ENCODE data around the gene LEKR1.
"Not testable (repeated sequence)": the region's sequence is repeated elsewhere in the genome, so short reads cannot be mapped to it uniquely, and the experiment has no call there.

LEKR1 gene

DNA sequence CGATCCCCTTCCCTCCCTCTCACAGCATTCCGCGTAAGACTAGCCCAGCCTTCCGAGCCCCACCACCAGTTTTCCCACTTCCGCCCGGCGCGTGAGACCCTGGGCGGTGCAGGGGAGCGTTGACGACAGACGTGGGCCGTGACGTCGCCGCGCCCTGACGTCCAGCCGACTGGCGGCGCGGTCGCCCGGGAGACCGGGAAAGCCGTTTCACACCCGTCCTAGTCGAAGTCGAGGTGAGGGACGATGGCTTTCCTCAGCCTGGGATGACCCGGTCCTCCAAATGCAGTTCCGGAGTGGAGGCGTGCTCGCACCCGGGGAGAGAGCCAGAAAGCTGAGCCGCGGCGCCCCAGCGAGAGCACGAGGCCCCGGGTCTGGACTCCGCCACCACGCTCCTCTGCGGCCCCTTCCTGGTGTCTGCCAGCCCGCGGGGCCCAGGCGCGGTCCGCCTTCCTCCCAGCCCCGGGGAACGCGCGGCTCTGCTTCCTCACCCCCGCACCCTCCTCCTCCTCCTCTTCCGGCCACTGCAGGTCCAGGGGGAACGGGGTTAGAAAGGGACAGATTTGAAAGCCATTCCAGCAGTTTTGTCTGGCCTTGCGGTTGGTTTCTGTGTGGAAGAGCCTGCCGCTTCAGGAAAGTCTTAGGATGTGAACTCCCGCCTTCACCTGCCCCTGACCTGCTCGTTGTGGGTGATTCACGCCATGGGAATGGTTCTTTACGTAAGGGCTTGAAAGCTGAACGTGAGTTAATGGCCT, at the start of gene LEKR1:
TSS of gene LEKR1 (plus strand) at position 210 of the 752 bp plus-strand sequence. CDS start 2,977 bp downstream, outside the sequence.
- peak; percentile 90 for DNase-seq

DNA sequence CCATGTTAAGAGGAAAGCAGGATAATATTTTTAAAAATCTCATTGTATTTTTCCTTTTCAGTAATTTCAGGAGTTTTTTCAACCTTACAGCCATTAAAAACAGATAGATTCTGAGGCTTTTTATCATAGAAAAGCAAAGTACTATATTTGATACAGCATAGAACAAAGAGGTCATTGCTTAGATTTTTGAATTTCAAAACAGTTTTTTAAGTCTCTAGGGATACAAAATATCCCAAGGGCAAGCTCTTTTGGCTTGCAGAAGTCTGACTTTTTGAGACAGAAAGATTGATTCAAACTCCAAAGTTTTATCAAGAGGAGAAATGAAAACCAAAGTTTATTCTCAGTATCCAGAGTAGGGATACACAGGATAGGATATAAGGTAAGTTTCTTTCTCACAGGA, 49.3 kb upstream of the LEKR1 start:
- DNase-seq, result no peak

DNA sequence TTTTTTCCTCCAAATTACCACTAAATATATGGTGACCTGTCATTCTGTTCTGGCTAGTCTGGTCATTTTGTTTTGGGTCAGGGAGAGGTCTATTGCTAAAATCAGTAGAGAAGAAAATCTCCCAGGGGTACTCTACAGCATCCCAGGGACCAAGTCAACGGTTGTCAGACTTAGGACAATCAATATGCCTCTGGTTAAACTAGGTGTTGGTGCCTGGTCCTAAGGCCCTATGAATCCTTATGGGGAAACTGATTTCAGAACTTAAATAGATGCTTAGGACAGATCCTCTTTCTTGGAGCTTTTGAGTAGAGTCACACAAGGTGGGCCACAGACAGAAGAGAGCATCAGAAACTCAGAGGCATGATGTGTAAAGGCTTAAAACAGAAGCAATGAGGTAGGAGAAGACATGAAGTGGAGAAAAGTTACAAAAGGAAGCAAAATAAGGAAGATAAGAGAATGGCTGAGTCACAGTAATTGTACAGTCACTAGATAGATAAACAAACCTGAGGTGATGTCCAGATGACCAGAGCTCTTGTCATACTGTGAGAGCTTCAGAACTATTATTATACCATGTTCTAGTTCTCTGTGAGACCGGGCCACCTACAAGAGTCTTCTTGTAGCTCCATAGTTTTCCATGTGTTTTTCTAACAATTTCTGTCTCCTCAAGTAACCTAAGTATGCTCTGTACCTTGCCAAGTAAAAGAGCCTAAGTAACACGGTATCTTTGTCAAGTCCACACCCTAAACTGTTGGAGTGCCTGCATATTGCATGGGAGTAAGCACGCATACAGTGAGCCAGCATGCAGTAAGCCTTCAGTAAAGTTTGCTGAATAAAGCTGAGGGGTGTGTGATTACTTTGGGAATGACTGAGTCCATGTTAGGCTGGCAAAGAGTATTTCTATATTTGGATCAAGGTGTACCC, 44.6 kb upstream of the LEKR1 start:
- DNase-seq, result peak; percentile 50

DNA sequence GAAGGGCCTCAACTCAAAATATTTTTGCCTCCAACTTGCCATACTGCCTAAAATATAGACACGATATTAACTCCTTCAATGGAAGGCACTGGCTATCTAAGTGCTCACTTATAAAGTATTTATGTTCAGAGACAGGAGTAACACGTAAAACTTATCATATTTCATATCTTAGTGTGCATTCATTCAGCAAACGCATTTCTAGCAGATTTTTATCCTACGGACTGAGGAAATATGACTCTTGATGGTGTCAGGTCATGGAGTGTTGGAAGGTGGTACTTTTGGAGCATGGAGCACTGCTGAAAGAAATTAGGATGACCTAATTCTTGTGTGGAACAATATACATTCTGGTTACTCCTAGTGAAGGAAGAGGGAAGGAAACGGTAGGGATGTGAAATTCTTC, 43.8 kb upstream of the LEKR1 start:
- no peak for DNase-seq

DNA sequence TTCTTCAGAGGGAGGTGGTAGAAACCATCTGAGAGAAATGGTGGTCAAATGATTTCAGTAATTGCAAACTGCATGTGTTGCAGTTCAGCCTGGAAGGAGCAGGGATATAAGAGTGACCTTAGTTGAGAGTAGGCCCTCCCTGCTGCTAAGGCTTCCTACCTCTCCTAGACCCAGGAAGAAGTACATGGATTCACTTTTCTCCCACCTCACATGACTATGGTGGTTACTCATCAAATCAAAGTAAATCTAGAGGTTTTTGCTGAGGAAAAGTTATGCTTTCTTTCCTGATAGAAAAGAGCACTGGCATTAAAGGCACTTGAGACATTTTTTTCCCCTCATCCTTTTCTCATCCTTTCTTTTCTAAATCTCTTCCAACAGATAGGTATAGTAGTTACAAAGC, 43.2 kb upstream of the LEKR1 start:
- no peak for DNase-seq

DNA sequence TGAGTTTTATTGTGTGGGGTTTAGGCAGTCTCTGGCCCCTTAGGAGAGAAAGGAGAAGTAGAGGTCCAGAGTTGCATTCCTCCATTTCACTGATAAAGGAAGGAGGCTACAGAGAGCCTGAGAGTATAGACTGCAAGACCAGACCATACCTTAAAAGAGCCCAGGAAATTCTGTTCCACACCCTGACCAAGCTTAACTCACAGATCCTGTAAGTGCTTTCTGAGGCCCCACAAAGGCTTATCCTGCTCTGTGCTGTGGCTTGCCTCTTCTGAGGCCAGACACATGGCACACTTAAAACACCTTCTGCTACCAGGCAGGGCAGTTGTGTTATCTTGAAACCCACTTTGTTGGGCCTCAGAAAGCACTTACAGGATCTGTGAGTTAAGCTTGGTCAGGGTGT, 39.2 kb upstream of the LEKR1 start:
- no peak for DNase-seq

DNA sequence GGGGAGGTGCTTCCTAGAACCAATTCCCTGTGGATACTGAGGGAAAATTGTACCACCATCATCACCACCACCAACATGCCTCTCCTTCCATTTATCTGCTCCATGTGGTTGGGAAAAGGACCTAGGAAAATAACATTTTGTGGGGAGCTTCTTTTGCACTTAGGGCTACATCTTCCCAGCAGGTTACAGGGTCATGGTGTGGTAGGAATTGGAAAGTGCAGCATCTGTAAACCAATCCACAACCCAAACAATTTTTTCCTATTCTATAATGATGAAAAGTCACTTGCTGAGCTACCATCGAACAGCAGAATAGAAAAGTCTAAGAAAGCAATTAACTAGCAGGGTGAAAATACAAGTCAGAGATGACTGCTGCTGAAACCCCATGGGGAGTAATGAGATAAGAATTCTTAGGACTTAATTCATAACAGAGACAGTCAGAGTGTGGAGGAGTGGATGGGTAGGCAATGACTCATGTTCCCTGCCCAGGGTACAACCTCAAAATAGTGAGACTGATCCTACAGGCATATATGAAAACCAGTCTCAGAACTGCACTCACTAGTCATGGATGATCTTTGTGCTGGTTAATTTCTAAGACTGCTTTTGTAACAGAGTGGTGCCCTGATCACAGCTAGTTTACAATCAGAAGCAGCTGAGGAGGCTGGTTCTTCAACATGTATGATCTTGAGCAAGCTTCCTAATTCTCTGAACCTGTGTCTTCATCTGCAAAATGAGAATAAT, 38.1 kb upstream of the LEKR1 start:
- peak; percentile 98 for DNase-seq

DNA sequence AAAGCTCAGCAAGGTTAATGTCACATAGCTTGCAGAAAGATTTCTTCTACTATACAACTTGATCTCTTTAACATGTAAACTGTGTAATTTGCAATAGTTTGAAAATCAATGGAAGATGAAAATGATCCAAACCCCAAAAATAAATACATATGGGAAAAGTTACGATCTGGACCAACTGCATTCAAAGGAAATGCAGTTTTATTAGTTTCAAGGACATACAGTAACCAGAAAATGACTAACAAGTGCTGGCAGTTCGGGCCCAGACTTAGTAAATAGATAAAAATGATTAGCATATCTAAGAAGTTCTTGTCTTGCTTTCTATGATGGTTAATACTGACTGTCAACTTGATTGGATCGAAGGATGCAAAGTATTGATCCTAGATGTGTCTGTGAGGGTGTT, 37.3 kb upstream of the LEKR1 start:
- DNase-seq, result peak; percentile 39

DNA sequence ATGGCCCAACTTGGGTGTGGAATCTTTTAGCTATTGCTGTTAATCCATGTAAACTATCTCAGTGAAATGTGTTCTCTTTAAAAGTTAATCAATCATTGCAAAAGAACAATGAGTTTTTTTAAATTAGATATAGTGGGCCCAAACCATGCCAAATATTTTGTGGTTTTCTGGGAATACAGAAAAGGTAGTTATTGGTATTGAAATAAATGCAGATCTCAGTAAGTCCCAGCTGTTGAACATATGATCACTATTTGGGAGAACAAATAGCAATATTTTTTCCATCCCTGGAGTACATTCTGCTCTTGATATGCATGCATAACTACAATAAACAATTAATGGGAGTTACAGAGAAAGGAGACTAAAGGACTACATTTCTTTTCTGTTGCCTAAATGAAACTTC, 36.0 kb upstream of the LEKR1 start:
- no peak for DNase-seq

DNA sequence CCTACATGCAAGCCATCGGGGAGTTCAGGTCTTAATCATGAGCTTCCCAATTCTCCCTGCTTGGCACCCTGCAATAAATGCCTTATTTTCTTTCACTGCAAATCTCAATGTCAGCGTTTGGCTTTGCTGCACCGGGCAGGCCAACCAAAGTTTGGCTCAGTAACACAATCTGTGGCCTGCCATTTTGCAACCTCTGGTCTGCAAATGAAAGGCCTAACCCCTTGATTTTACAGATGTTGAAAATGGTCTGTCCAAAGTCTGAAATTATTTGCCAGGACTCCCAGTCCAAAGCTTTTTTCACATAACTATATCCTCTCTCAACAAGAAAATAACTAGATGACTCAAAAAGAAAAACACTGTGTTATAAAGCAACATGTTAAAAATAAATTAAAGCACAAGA, 34.0 kb upstream of the LEKR1 start:
- no peak for DNase-seq

DNA sequence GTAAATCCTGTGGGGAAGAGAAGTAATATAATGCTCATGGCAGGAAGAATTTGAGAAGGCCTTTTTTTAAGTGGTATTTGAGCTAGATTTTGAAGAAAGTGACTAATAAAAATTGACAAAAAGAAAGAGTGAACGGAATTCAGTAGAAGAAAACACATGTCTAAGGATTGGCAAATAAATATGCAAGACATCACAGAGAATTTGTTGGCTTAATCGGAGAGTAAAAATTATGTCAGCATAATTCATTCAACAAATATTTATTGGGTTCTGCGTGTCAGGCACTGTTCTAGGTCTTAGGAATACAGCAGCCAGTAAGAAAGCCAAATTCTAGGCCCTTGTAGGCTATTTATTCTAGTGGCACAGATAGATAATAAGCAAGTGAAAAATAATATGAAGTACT, 33.6 kb upstream of the LEKR1 start:
- DNase-seq, result no peak

DNA sequence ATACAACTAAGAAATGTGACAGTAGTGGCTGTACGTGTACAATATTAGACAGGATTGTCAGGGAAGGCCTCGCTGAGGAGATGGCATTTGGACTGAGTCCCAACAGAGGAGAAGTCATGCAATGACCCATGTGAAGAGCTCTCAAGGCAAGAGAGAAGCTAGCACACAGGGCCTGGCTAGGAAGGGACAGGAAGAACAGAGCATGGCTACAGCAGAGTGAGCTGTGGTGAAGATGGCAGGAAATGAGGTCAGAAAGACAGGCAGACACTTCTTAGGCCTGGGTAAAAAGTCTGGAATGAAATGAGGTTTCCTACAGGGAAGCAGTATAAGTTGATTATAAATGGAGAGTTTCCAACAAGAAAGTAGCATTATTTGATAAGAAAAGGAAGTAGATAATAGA, 33.2 kb upstream of the LEKR1 start:
- peak; percentile 59 for DNase-seq

DNA sequence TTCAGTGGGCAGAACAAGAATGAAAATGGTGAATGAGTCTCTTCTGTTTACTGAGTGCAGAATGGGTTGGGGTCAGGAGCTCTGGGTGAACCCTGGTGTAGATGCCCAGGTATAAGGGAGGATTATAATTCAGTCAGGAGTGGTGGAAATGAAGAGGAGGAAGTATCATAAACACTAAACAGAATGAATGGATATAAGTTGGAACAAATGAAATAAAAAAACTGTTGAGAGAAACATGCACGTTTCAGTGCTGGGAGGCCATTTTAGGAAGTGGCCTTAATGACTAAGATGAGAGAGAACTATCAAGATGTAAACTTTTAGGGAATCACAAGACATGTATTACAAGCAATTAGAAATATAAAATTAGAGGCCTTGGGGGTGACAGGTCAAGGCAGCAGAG, 32.8 kb upstream of the LEKR1 start:
- DNase-seq, result no peak

DNA sequence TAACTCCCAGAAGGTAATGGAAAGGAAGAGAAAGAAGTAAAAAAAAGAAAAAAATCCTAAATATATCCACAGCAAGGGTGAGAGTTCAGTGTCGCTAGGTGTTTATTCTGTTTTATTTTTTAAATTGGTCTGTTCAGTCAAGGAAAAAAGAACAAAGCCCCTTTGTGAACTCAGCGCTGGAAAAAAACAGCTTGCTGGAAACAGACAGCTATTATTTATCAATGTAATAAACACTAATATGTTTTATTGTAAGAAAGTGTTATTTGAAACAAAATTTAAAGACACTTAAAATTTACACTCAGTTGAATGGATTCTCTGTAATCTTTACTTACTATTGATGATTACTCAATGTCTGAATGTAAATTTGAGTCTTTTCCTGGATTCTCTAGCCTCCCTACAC, 32.3 kb upstream of the LEKR1 start:
- no peak for DNase-seq

DNA sequence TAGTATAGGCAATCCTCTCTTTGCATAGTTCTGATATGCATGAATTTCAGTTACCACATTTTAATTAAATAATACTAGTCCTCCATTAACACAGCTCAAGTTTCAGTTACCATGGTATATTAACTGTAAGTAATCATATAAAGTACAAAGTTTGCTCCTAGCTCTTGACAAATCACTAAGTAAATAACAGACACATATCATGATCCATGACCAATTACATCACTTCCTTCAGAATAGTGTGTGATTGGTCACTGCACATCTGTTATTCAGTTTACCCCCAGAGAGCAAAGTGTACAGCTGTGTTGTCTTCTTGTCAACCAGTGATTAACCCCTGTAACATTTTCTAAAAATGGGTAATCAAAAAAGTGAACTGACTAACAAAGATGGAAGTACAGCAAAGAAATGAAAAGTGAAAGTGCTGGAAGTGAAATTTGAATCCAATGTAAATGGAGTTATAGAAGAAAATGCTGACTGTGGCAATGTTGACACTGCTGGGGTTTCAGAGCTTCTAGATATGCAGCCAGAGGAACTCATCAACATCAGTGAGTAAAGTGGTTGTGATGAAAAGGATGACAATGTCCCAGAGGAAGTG, 30.2 kb upstream of the LEKR1 start:
- peak; percentile 44 for DNase-seq

DNA sequence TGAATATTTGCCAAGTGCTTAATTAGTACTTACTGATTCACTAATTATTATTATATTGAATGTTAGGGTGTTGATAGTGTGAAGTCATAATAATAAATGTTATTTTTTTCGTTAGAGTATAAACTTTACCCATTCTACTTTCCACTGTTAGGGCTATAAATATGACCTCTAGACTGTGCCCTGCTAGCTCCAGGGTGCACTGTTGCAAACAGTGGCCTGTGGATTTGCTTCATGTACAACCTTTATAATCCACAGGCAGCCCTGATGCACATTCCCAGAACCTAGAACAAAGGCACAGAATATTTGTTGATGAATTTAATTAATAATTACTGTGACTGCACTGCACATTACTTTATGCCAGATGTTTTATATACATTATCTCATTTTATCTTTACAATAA, 28.8 kb upstream of the LEKR1 start:
- no peak for DNase-seq

DNA sequence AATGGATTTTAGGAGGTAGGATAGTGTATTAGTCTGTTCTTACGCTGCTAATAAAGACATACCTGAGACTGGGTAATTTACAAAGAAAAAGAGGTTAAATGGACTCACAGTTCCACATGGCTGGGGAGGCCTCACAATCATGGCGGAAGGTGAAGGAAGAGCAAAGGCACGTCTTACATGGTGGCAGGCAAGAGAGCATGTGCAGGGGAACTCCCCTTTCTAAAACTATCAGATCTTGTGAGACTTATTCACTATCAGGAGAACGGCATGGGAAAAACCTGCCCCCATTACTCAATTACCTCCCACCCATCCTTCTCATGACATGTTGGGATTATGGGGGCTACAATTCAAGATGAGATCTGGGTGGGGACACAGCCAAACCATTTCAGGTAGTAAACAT, 25.9 kb upstream of the LEKR1 start:
- DNase-seq, result not testable (repeated sequence)

DNA sequence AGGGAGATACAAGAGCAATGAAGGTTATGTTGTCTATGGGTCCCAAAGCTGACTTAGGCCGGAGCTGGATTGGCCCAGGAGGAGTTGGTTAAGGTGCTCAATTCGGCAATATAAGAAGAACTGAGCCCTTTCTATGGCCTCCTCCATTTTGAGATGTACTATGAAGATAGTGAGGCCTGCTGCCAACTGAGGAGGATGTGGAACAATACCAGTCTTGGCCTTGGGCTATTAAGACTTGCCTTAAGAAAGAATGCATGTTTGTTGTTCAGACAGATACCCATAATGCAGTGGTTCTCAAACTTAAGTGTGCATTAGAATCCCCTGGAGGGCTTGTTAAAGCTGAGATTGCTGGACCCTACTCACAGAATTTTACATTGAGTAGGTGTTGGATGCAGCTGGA, 24.4 kb upstream of the LEKR1 start:
- no peak for DNase-seq

DNA sequence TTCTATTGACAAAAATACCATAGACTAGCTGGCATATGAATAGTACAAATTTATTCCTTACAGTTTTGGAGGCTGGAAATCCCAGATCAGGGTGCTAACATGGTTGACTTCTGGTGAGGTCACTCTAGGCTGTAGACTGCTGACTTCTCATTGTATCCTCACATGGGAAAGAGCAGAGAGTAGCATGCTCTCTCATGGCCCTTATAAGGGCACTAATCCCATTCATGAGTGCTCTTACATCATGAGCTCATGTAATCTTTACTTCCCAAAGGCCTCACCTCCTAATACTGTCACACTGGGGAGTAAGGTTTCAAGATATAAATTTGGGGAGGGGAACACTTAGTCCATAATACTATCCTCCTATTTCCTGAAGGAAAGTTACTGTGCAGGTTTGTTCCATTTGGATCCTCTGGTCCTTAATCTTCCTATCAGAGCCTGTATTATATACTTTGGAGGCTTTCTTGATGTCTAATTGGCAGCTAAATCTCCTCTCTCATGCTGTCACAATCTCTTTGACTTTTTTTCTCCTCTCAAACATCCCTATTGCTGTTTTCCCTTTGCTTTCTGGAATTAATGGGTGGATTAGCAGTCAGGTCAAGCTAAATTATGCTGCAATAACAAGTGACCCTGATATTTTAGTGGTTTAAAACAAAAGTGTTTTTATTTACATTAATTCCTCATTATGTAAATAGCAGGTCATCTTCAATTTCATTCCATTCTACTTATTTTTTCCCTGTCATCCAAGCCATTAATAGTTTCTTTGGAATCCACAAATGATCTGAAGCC, 23.1 kb upstream of the LEKR1 start:
- no peak for DNase-seq

DNA sequence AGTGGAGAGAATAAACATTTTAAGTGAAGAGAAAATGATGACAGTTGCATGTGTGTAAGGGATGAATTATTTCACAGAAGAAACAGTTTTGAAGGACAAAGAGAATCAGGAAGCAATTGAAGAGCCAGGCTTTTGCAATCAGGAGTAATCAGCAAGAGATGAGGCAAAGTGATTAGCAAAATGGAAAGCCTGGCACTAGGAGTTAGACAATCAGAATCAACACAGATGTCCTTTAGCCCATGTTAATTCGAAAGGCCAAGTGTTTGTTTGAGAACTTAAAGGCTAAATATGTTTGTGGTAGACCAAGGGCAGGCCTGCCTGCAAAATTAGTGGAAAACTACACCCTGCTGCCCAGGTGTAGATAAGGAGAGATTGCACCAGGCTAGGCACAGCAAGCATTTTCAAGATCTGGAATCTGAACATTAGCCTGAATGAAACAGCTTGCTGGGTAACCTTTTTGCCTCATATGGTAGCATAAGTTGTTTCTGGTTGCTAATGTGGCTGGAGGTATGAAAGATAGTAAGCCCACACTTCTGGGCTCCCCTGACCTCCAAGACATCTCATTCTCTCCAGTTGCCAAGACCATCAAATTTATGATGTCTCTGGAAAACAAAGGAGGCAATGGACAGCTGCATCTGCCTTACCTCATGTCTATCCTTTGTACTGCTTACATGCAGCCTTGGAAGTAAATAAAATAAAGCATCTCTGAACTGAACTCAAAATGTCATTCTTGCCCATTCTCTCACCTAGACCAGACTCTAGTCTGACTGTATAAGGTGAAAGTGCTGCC, 22.0 kb upstream of the LEKR1 start:
- DNase-seq, result no peak

DNA sequence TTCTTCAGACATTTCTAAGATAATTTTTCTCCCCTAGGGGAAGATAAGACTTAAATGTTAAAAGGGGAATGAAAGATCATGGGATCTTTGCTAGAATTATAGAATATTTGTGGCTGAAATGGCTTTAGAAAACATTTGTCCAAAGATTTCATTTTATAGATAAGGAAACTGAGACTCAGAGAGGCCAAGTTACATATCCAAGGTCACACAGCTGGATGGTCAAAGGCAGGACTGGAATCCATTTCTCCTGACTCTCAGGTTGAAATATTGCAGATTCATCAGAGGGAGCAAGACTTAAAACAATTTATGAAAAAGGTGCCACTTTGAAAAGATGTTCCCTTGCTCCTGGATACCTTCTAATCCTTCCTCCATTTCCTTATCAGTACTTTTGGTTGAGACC, 19.5 kb upstream of the LEKR1 start:
- no peak for DNase-seq
